ENCODE data around the gene MPPED1. TPM values are rescaled to one million over a fixed set of nuclear protein-coding genes. Genes with fewer than 3 reads are reported as not detected.

The MPPED1 gene
- total RNA-seq, 1 donor from 2014 or later: 2.5 TPM

DNA sequence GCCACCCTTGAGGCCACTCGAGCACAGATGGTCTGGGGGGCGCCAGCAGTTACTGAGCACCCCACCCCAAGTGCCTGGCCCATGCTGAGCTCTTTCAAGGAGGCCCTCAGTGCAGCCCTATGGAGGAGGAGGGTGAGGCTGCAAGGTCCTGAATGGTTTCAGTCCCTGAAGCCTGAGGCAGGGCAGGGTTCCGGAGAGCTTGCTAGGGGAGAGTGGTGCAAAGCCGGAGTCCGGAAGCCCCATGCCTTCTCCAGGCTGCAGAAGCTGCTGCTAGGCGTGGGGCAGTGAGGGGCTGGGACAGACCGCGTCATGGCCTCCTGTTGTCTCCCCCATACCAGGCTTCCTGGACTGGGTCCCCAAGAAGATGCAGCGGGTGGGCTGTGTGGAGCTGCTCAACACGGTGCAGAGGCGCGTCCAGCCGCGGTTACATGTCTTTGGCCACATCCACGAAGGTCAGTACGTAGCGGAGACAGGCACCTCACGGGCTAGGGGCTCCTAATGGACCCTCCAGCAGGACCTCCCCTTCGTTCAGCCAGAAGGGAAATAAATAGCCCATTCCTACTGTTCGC is 90.6 kb downstream of the MPPED1 start:
- ATAC-seq: no peak
- no peak for DNase-seq (ENCODE audit: low spot score)
- intact Hi-C loops (cut with DNase I): no loop called here

DNA sequence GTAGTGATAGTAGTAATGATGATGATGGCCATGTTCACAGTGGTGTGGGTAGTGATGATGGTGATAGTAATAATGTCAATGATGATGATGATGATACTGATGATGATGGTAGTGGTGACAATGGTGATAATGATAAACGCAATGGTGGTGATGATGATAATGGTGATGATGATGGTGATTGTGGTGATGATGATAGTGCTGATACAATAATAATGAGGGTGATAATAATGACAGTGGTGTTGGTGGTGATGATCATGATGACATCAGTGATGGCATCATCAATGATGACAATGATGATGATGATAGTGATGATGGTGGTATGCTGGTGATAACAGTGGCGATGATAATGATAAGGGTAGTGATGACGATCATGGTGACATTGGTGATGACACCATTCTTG is 92.3 kb downstream of the MPPED1 start:
- no peak for DNase-seq (ENCODE audit: low spot score)
- intact Hi-C loops (cut with DNase I): no loop called here
- ATAC-seq: no peak

- intact Hi-C loops (cut with DNase I): no loop called here
- DNase-seq (ENCODE audit: low spot score) (no peak), ATAC-seq (no peak)
These were observed 93.0 kb downstream of the MPPED1 start for GRCh38 chr22:43504666-43505261.

- intact Hi-C loops (cut with DNase I): no loop called here
- DNase-seq (ENCODE audit: low spot score): no peak
These were observed 93.6 kb downstream of the MPPED1 start for GRCh38 chr22:43505423-43505822.

DNA sequence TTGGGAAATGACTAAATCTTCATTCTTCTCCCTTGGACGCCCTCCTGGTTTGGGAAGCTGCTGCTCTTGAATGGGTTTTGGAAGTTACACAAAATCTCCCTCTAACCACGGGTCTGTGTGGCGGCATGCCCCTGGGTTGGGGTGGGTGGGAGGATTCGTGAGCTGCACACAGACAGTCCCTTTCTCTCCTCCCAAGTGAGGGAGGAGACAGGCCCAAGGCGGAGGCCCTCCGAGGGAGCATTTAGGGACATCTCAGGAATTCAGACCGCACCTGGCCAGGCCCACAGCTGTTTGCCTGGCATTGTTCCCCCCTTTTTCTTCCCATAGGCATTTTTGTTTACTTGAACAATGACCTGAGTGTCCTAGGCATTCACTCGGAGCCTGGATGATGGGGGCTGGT is 94.1 kb downstream of the MPPED1 start:
- DNase-seq (ENCODE audit: low spot score): no peak
- intact Hi-C loops (cut with DNase I): no loop called here
- ATAC-seq: no peak

More at GRCh38 chr22:43505423-43505822, 93.6 kb downstream of the MPPED1 start:
- ATAC-seq: no peak

DNA sequence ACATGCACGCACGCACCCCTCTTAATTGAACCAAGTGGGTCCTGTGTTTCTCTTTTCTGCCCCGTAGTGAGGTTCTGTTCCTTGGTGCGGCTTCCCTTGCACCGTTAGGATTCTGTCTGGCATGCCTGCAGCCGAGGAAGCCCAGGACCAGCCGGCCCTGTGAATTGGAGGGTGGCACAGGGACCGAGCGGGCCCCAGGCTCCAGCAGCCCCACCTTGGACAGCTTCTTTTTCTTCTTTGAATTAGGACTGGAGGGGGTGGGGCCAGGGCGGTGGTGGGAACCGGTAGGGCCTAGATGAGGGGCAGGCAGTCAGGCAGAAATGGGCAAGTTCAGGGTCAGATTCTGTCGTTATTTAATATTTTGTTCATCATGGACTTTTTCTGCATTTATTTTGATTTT is 94.7 kb downstream of the MPPED1 start:
- ATAC-seq: no peak
- intact Hi-C loops (cut with DNase I): no loop called here
- no peak for DNase-seq (ENCODE audit: low spot score)

DNA sequence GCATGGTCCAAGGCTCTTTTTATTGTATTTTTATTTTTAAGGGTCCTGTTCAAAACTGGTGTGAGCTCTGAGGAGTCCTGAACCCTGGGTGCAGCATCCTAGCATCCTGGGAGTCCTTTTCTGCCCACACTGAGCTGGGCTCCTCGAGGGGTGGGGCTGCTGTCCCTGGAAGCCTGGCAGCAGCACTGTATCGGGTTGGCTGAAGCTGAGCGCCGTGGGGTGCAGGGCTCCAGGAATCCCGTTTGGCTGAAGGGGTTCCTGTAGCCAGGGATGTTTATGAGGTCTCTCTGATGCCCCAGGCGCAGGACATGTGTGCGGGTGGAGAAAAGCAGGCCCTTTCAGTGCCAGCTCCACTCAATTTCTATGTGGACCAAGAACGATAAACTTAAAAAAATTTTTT is 95.4 kb downstream of the MPPED1 start:
- DNase-seq (ENCODE audit: low spot score) (no peak), ATAC-seq (no peak)
- intact Hi-C loops (cut with DNase I): no loop called here

- ATAC-seq (no peak), DNase-seq (ENCODE audit: low spot score) (no peak)
- intact Hi-C loops (cut with DNase I): no loop called here
These were observed 96.7 kb downstream of the MPPED1 start for GRCh38 chr22:43508489-43508888.

GRCh38 chr22:43509337-43509736 is 97.5 kb downstream of the MPPED1 start:
- no peak for ATAC-seq
- intact Hi-C loops (cut with DNase I): no loop called here
- DNase-seq (ENCODE audit: low spot score): no peak

GRCh38 chr22:43510281-43511070 is 98.7 kb downstream of the MPPED1 start:
- no peak for DNase-seq (ENCODE audit: low spot score)
- ATAC-seq: no peak
- intact Hi-C loops (cut with DNase I): no loop called here

- DNase-seq (ENCODE audit: low spot score) (no peak), ATAC-seq (no peak)
- intact Hi-C loops (cut with DNase I): no loop called here
These were observed 99.6 kb downstream of the MPPED1 start for GRCh38 chr22:43511276-43511910.

DNA sequence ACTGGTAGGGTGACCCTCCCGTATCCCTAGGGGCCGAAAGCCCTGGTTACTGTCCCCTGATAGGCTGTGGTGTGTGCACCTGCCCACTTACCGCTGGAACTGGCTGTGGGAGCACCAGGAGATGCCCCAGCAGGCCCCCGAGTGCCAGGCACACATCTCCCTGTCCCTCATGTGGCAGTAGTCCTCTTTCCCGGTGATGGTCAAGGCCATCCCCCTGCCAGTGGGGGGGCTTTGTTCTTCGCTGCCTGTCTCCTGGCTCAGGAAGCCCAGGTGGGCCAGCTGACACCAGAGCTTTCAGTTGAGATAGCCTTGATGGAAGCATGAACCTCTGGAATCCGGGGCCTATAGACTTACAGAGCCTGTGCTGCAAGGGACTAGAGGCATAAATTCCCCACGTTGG is 100.5 kb downstream of the MPPED1 start:
- ATAC-seq (no peak), DNase-seq (ENCODE audit: low spot score) (no peak)
- intact Hi-C loops (cut with DNase I): no loop called here

- intact Hi-C loops (cut with DNase I): no loop called here
- DNase-seq (ENCODE audit: low spot score) (no peak), ATAC-seq (no peak)
These were observed 102.8 kb downstream of the MPPED1 start for GRCh38 chr22:43514476-43515157.

DNA sequence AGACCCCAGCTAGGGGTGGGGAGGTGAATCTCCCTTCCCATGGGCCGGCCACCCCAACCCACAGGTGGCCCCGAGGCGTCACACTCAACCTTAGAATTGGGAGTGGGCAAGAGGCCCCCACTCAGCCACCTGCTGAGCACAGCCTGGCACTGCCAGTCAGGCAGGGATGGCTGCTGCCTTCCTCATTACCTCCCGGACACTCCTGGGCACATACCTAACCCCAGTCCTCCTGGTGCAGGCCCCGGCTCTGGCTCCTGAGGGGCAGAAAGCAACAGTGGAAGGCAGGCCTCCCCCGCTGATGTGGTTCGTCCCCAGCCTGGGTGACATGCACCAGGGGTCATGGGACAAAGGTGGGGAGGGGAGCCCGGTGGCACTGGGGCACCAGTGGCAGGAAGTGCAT is 103.6 kb downstream of the MPPED1 start:
- ATAC-seq (no peak), DNase-seq (ENCODE audit: low spot score) (no peak)
- intact Hi-C loops (cut with DNase I): no loop called here

GRCh38 chr22:43515902-43516301 is 104.1 kb downstream of the MPPED1 start:
- no peak for ATAC-seq
- intact Hi-C loops (cut with DNase I): no loop called here

DNA sequence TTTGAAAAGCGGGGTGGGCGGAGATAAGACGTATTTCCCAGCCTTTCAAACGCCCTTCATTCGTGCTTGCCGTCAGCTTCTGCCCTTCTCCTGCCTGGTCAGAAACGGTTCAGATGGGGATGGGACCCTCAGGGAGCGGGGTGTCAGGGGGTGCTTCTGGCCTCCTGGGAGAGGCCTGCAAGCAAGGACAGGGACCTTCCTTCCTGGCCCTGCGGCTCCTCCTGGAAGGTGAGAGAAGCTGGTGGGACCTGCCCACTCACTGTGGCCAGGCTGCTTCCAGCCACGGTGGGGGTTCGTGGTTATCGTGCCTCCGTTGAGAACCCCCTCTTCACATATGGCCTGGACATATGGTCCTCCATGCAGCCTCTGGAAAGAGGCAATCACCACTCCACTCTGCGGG is 104.6 kb downstream of the MPPED1 start:
- ATAC-seq (no peak), DNase-seq (ENCODE audit: low spot score) (no peak)
- intact Hi-C loops (cut with DNase I): no loop called here

More at GRCh38 chr22:43515902-43516301, 104.1 kb downstream of the MPPED1 start:
- DNase-seq (ENCODE audit: low spot score): no peak

DNA sequence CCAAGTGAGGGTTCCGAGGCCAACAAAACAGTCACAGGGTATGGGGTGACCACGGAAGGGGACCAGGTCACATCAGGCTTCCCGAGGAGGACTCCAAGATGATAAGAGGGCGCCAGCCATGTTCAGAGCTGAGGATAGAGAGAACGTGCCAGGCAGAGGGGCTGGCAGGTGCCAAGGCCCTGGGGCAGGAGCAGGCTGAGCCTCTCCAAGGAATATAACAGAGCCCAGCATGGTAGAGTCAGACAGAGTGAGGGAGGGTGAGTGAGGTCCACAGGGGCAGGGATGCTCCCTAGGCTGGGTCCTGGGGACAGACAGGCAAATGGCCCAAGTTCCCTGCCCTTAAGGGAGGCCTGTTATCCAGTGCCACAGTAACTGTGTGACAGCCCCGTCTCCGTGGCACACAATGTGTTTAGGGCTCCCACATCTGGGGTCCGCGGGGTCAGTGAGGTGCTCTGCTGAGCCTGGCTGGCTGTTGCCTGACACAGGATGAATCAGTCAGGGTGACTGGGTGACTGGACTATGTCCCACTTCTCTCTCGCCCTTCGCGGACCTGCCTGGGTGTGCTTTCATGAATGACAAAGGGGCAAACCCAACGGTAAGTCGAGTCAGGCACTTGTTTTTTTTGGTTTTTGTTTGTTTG is 105.3 kb downstream of the MPPED1 start:
- DNase-seq (ENCODE audit: low spot score): no peak
- intact Hi-C loops (cut with DNase I): no loop called here
- ATAC-seq: no peak

DNA sequence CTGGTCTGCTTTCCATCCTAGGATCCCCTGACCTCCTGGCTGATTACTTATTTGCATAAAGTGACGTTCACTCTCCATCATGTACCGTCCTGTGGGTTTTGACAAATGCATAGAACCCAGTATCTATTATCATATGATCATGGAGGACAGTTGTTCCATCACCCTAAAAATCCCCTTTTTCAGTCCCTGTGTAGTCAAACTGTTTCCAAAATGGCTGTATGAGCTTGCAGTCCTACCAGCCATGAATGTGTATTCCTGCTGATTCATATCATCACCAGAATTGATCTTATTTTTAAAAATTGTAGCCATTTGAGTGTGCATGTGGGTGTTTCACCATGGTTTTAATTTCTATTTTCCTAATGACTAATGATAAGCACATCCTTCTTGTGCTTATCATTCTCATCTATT is 108.8 kb downstream of the MPPED1 start:
- DNase-seq (ENCODE audit: low spot score) (no peak), ATAC-seq (no peak)
- intact Hi-C loops (cut with DNase I): no loop called here

- intact Hi-C loops (cut with DNase I): no loop called here
- no peak for ATAC-seq
- no peak for DNase-seq (ENCODE audit: low spot score)
These were observed 109.9 kb downstream of the MPPED1 start for GRCh38 chr22:43521716-43522115.

Data from sciatic nerve (tissue), 2 donors.